OCI-LY7 (cell line): ENCODE results near the gene IPCEF1. TPM values are rescaled to one million over a fixed set of nuclear protein-coding genes. Genes with fewer than 3 reads are reported as not detected.

Experiments
- BruUV-seq: library from RNA; stranded (reverse); fragments of 400-500 nt; replicated peaks from 2 replicates; lab custom pipeline; 2021; lab: Mats Ljungman, UMichigan
- CTCF ChIA-PET: fragments of 300-600 bp; sonication (Branson Sonifier 250); formaldehyde crosslinking; loops from one replicate; lab custom pipeline; 2022; ENCODE audit warnings: antibody characterized with exemption; ENCODE audit not compliant: unreplicated experiment; lab: Charles Lee
- POLR2A ChIA-PET: fragments of 300-600 bp; sonication (Branson Sonifier 250); formaldehyde crosslinking; loops from one replicate; lab custom pipeline; 2022; ENCODE audit warnings: antibody characterized with exemption; lab: Charles Lee
- DNase-seq: peaks from one replicate; pipeline ENCODE4 v3.0.0-alpha.2; 2015; ENCODE audit warnings: low spot score
- H2AFZ ChIP-seq: fragments of 200-600 bp; sonication (generic), shearing (Covaris generic); 2 replicates; pipeline ENCODE4 v1.6.1; 2014; ENCODE audit warnings: mild to moderate bottlenecking, antibody characterized with exemption, low read length, moderate library complexity
- H3K27ac ChIP-seq: fragments of 200-600 bp; sonication (generic); 2 replicates; pipeline ENCODE4 v1.5.1; 2014; ENCODE audit warnings: mixed run types, low read depth, mild to moderate bottlenecking, moderate library complexity, low read length, inconsistent platforms; ENCODE audit not compliant: poor library complexity, severe bottlenecking
- H3K36me3 ChIP-seq: fragments of 200-600 bp; sonication (generic); 2 replicates; pipeline ENCODE4 v1.6.1; 2014; ENCODE audit warnings: mild to moderate bottlenecking, antibody characterized with exemption, low read length, moderate library complexity, mixed read lengths; ENCODE audit not compliant: insufficient read depth
- H3K4me1 ChIP-seq: fragments of 200-600 bp; sonication (generic); 2 replicates; pipeline ENCODE4 v1.5.1; 2014; ENCODE audit warnings: mild to moderate bottlenecking, low read length; ENCODE audit not compliant: insufficient read depth, poor library complexity, severe bottlenecking
- H3K4me2 ChIP-seq: fragments of 200-600 bp; sonication (generic); 2 replicates; pipeline ENCODE4 v1.6.1; 2014; ENCODE audit warnings: mild to moderate bottlenecking, low read length
- H3K4me3 ChIP-seq: fragments of 200-600 bp; sonication (generic); 2 replicates; pipeline ENCODE4 v1.5.1; 2014; ENCODE audit warnings: mild to moderate bottlenecking, low read depth, low read length; ENCODE audit not compliant: poor library complexity, severe bottlenecking
- H3K79me2 ChIP-seq: fragments of 200-600 bp; sonication (generic); 2 replicates; pipeline ENCODE4 v1.6.1; 2016; ENCODE audit warnings: low read depth, mild to moderate bottlenecking, low read length, moderate library complexity, mixed read lengths; ENCODE audit not compliant: insufficient read depth
- H3K9me2 ChIP-seq: fragments of 200-600 bp; sonication (generic); 2 replicates; pipeline ENCODE4 v1.6.1; 2016; ENCODE audit warnings: mild to moderate bottlenecking, low read length, mixed read lengths; ENCODE audit not compliant: insufficient read depth
- H3K9me3 ChIP-seq: fragments of 200-600 bp; sonication (generic); 2 replicates; pipeline ENCODE4 v1.6.1; 2014; ENCODE audit warnings: mild to moderate bottlenecking, mixed run types, low read length, mixed read lengths
- H4K20me1 ChIP-seq: fragments of 200-600 bp; sonication (generic); 2 replicates; pipeline ENCODE4 v1.6.1; 2014; ENCODE audit warnings: mild to moderate bottlenecking, antibody characterized with exemption, low read length, moderate library complexity, mixed read lengths; ENCODE audit not compliant: insufficient read depth
- CTCF ChIP-seq: fragments of 200-600 bp; sonication (generic); conservative IDR thresholded peaks from 2 replicates; pipeline ENCODE4 v1.5.1; 2014; ENCODE audit warnings: mild to moderate bottlenecking, antibody characterized with exemption, low read length, moderate library complexity, mixed read lengths
- EZH2phosphoT487 ChIP-seq: fragments of 200-600 bp; sonication (generic); IDR thresholded peaks from 2 replicates; pipeline ENCODE4 v1.6.1; 2018; ENCODE audit warnings: low read depth, borderline replicate concordance, mild to moderate bottlenecking, mixed run types, antibody characterized with exemption, low read length, moderate library complexity, mixed read lengths
- intact Hi-C: fragments of 100-400 bp; cut with micrococcal nuclease; formaldehyde crosslinking; loops from one replicate; pipeline ENCODE4 v1.10.0; 2022; ENCODE audit not compliant: unreplicated experiment
- total RNA-seq, 2 experiments: library from RNA; depleted of rRNA in 1 of 2; stranded (reverse); fragments of >200 nt in 1 of 2; shearing (Covaris generic) in 1 of 2; gene quantifications; 2 replicates each; pipeline ENCODE4 v1.2.3, GENCODE V29; 2014 to 2022

IPCEF1 gene
- total RNA-seq, 2 experiments from 2014 or later, result not detected

- BruUV-seq, result no TSS peak
- POLR2A ChIA-PET, result interaction anchor here (0.5 kb wide), 1 partner anchor 20 kb away, joined by 4 read pairs; no protein-coding TSS in a partner anchor
- H3K4me2 ChIP-seq, result no peak overlapping the region
- no peak overlapping the region for H2AFZ ChIP-seq
- intact Hi-C loops, result loop anchor here (10.0 kb wide), 1 partner anchor 249 kb away; no protein-coding TSS in a partner anchor
- no peaks in the 10 kb centered on the region for H3K9me3 ChIP-seq
- H3K4me3 ChIP-seq, result no peak overlapping the region
- H3K9me2 ChIP-seq, result no peaks in the 10 kb centered on the region
- H4K20me1 ChIP-seq, result no peaks in the 10 kb centered on the region
- H3K27ac ChIP-seq, result no peak overlapping the region
- no peak for TF ChIP-seq EZH2phosphoT487
- no peak for TF ChIP-seq CTCF
- no peak for DNase-seq
- H3K36me3 ChIP-seq, result no peaks in the 10 kb centered on the region
- H3K4me1 ChIP-seq, result no peaks in the 10 kb centered on the region
- no peaks in the 10 kb centered on the region for H3K79me2 ChIP-seq
- CTCF ChIA-PET, result no interaction called here
Observed at GRCh38 chr6:154403788-154404187, 47.2 kb upstream of the IPCEF1 start.

GRCh38 chr6:154402081-154402780 lies 45.6 kb upstream of the IPCEF1 start:
- Histone ChIP-seq H3K4me2 (no peak overlapping the region), H4K20me1 (no peaks in the 10 kb centered on the region), H3K4me1 (no peaks in the 10 kb centered on the region), H3K36me3 (no peaks in the 10 kb centered on the region), H3K9me2 (no peaks in the 10 kb centered on the region), H3K79me2 (no peaks in the 10 kb centered on the region), H2AFZ (no peak overlapping the region), H3K4me3 (no peak overlapping the region), H3K9me3 (no peaks in the 10 kb centered on the region), H3K27ac (no peak overlapping the region)
- CTCF ChIA-PET, result no interaction called here
- no TSS peak for BruUV-seq
- no peak for DNase-seq
- intact Hi-C loops, result loop anchor here (10.0 kb wide), 1 partner anchor 247 kb away; no protein-coding TSS in a partner anchor
- POLR2A ChIA-PET, result interaction anchor here (2.0 kb wide), 1 partner anchor 10 kb away, joined by 4 read pairs; no protein-coding TSS in a partner anchor
- no peak for TF ChIP-seq EZH2phosphoT487
- TF ChIP-seq CTCF, result no peak

- TF ChIP-seq CTCF (no peak), EZH2phosphoT487 (no peak)
- ChIA-PET CTCF (no interaction called here), POLR2A (no interaction called here)
- H2AFZ ChIP-seq, result no peak overlapping the region
- H3K4me3 ChIP-seq, result no peak overlapping the region
- intact Hi-C loops, result no loop called here
- BruUV-seq, result no TSS peak
- H3K9me2 ChIP-seq, result no peaks in the 10 kb centered on the region
- no peak overlapping the region for H3K4me2 ChIP-seq
- H4K20me1 ChIP-seq, result no peaks in the 10 kb centered on the region
- no peaks in the 10 kb centered on the region for H3K9me3 ChIP-seq
- no peaks in the 10 kb centered on the region for H3K79me2 ChIP-seq
- H3K36me3 ChIP-seq, result no peaks in the 10 kb centered on the region
- H3K27ac ChIP-seq, result no peak overlapping the region
- DNase-seq, result no peak
- H3K4me1 ChIP-seq, result no peaks in the 10 kb centered on the region
Observed at GRCh38 chr6:154399097-154399496, 42.5 kb upstream of the IPCEF1 start.
